ENCODE results near the gene CALR3.

DNA sequence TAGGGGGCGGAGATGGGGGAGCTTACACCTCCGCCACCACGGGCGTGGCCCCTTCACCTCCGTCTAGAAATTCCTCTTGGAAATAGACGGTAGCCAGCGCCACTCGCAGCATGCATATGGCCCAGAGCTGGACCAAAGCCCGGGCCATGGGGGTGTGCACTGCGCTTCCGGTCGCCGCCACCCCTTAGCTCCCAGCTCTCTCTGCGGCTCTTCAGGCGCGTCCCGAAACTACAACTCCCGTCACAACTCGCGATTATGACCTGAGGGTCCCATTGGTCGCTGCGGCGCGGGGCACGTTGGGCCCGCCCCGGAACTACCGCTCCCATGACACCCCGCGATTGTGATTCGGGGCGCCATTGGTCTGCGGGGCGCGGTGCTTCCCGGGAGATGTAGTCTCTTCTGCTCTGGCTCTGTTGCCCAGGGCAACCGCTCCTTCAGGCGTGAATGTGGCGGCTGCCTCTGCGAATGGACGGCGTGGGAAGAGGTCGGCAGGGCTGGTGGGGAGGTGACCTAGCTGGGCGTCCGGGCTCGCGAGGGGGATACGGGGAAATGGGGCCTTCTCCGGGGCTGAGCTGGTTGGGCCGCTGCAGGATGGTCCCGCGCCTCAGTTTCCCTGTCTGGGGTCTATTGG lies at the start of gene CALR3, which contains the start of gene C19orf44:
- TF ChIP-seq, protein P1, sequence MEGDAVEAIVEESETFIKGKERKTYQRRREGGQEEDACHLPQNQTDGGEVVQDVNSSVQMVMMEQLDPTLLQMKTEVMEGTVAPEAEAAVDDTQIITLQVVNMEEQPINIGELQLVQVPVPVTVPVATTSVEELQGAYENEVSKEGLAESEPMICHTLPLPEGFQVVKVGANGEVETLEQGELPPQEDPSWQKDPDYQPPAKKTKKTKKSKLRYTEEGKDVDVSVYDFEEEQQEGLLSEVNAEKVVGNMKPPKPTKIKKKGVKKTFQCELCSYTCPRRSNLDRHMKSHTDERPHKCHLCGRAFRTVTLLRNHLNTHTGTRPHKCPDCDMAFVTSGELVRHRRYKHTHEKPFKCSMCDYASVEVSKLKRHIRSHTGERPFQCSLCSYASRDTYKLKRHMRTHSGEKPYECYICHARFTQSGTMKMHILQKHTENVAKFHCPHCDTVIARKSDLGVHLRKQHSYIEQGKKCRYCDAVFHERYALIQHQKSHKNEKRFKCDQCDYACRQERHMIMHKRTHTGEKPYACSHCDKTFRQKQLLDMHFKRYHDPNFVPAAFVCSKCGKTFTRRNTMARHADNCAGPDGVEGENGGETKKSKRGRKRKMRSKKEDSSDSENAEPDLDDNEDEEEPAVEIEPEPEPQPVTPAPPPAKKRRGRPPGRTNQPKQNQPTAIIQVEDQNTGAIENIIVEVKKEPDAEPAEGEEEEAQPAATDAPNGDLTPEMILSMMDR (IDR thresholded peaks at IDR 0.05): no peak
- no peak for TF ChIP-seq ZFX (IDR thresholded peaks at IDR 0.05; ENCODE audit: borderline replicate concordance)

Measured in 22Rv1 (cell line).